MM.1S (cell line): ENCODE results near the gene IYD.

ENCODE experiments used
- CTCF ChIP-seq: fragments of 300-600 bp; sonication (generic); IDR thresholded peaks from 2 replicates; pipeline ENCODE4 v1.5.1; 2016; ENCODE audit warnings: antibody characterized with exemption, low read length, mixed read lengths
- EZH2 ChIP-seq: fragments of 300-600 bp; sonication (generic); optimal IDR thresholded peaks from 2 replicates; pipeline ENCODE3; 2017; ENCODE audit warnings: low read depth, mild to moderate bottlenecking, antibody characterized with exemption, low read length, mixed read lengths

DNA sequence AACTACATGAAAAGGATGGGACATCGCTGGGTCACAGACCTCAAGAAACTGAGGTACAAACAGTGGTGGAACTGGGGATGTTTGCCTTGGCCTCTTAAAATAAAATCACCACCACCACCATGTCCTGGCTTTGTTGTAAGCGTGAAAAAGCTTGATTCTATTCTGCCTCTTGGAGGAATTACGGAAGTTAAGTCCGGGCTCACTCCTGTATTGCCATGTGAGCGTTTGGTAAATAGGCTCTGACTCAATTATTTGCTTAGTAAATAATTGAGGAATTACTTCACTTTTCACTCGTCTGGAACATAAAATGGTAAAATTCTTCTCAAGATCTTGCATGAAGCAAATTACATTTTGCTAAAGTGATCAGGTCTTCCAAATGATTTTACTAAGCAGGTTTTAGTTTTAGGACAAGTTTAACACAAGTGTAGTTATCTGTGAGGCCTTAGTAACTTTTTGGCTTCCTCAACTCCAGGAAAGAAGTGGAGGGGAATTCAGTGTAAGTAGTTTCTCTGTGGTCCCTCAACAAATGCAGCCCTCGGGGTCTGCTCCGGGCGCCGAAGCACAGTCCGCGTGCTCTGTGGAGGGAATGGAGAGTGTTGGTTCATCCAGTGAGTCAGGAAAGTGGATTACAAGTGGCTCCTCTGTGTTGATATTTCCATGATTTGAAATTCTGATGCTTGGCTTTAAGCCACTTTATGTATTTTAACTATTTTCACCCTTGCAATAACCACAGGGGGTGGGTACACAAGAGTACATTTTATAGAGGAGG, 23.8 kb downstream of the IYD start:
- TF ChIP-seq CTCF (no peak), EZH2 (no peak)
